ENCODE data around the gene MOV10L1. TPM values are rescaled to one million over a fixed set of nuclear protein-coding genes. Genes with fewer than 3 reads are reported as not detected.

Gene MOV10L1
- polyA plus RNA-seq, 3 donors: 0.18 to 0.35 TPM; not detected in 1

DNA sequence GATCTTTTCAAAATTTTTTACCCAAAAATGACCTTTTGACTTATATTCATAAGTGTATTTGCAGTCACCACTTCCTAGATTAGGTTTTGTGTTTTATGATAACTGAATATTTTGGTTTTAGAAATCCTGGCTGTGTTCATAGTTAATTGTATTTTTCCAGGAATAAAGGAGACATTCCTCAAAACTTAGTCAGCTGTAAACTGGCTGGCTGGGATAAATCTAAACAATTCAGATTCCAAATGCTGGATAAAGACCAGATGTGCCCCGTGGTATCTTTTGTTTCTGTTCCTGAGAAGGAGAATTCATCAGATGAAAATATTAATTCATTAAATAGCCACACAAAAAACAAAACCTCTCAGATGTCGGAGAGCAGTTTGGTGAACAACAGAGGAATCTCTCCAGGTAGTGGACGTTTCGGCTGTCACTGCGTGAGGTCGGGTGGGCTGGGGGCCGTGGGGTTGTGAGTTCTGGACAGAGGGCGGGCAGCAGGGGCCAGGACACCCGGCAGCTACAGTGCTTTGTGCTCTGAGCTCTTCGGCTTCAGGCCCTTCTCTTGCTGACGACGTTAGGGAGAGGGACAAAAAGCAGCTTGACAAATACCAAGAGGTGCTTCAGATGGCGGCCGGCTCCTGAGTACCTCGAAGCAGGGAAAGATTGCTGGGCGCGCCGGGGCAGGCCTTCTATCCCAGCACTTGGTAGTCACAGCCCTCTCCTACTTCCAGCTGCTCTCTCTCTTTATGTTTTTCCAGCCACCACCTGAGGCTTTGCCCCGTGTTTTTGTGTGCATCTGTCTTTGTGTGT is 24.6 kb downstream of the MOV10L1 start:
- Histone ChIP-seq H3K4me2 (replicated peaks; ENCODE audit: extremely low read depth, low read length, poor library complexity, severe bottlenecking) (no peak overlapping the region), H3K27ac (ENCODE audit: low read depth in 1 of 2, low read length in 2 of 2) (no peak overlapping the region), H3K9ac (ENCODE audit: insufficient read depth, low read length, poor library complexity, severe bottlenecking) (no peak overlapping the region), H4K20me1 (ENCODE audit: insufficient read depth, low read length) (no peaks in the 10 kb centered on the region), H3K79me2 (ENCODE audit: insufficient read depth, low read length) (no peaks in the 10 kb centered on the region), H3K36me3 (replicated peaks in 1 of 2; ENCODE audit: control insufficient read depth in 1 of 2, insufficient read depth in 2 of 2, low read length in 2 of 2) (no peaks in the 10 kb centered on the region), H3K4me1 (ENCODE audit: control insufficient read depth in 1 of 2, insufficient read depth in 2 of 2, low read length in 2 of 2) (peaks cover 11 to 25% of the 10 kb centered on the region in 2 donors), H3K27me3 (ENCODE audit: control insufficient read depth in 2 of 2, insufficient read depth in 2 of 2, low read length in 2 of 2) (no peaks in the 10 kb centered on the region), H3K4me3 (replicated peaks in 1 of 3; ENCODE audit: low read depth in 2 of 3, low read length in 3 of 3) (no peak overlapping the region), H3K9me3 (replicated peaks in 1 of 2; ENCODE audit: control insufficient read depth in 1 of 2, insufficient read depth in 1 of 2, low read length in 2 of 2) (no peaks in the 10 kb centered on the region), H2AFZ (ENCODE audit: insufficient read depth, low read depth, low read length, poor library complexity, severe bottlenecking) (no peak overlapping the region)
- H3K9me3 Mint-ChIP-seq: peaks cover 0 to under 1% (median 0%) of the 10 kb centered on the region in 7 donors
- H3K4me1 Mint-ChIP-seq: peaks cover 28% of the 10 kb centered on the region
- peaks cover 2 to 6% (median 6%) of the 10 kb centered on the region in 3 donors for H3K27me3 Mint-ChIP-seq (ENCODE audit: low read depth in 3 of 3)
- WGBS (ENCODE audit: insufficient coverage): 96% methylated on average over 10 of the region's 19 CpGs
- peak overlapping the region in 1 of 7 donors; percentile 54 for H3K27ac Mint-ChIP-seq
- H3K36me3 Mint-ChIP-seq: no peaks in the 10 kb centered on the region
- TF ChIP-seq, protein P1, sequence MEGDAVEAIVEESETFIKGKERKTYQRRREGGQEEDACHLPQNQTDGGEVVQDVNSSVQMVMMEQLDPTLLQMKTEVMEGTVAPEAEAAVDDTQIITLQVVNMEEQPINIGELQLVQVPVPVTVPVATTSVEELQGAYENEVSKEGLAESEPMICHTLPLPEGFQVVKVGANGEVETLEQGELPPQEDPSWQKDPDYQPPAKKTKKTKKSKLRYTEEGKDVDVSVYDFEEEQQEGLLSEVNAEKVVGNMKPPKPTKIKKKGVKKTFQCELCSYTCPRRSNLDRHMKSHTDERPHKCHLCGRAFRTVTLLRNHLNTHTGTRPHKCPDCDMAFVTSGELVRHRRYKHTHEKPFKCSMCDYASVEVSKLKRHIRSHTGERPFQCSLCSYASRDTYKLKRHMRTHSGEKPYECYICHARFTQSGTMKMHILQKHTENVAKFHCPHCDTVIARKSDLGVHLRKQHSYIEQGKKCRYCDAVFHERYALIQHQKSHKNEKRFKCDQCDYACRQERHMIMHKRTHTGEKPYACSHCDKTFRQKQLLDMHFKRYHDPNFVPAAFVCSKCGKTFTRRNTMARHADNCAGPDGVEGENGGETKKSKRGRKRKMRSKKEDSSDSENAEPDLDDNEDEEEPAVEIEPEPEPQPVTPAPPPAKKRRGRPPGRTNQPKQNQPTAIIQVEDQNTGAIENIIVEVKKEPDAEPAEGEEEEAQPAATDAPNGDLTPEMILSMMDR (IDR thresholded peaks at IDR 0.05): no peak
- no peak overlapping the region for H3K4me3 Mint-ChIP-seq
- no peak for DNase-seq
- intact Hi-C loops (cut with micrococcal nuclease): no loop called here

DNA sequence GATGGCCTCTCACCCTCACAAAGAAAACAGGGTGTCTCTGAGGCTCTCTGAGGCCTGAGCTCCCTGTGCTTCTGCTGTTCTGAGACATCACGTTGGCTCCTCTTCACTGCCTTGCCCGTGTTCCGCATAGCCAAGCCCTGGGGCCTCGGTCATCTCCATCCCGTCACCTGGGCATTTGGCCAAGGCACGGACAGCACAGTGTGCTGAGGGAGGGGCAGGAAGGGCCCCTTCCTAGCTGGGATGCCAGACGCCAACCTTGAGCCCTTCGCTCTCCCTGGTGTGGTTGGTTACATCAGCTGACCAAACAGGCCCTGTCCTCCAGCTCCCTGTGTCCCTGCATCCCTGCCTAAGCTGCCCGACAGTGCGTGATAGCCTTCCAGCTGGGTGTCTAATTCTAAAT is 25.9 kb downstream of the MOV10L1 start:
- Histone ChIP-seq H3K4me3 (replicated peaks in 1 of 3; ENCODE audit: low read depth in 2 of 3, low read length in 3 of 3) (no peak overlapping the region), H3K4me2 (replicated peaks; ENCODE audit: extremely low read depth, low read length, poor library complexity, severe bottlenecking) (no peak overlapping the region), H3K9ac (ENCODE audit: insufficient read depth, low read length, poor library complexity, severe bottlenecking) (no peak overlapping the region), H3K27me3 (ENCODE audit: control insufficient read depth in 2 of 2, insufficient read depth in 2 of 2, low read length in 2 of 2) (no peaks in the 10 kb centered on the region), H3K36me3 (replicated peaks in 1 of 2; ENCODE audit: control insufficient read depth in 1 of 2, insufficient read depth in 2 of 2, low read length in 2 of 2) (no peaks in the 10 kb centered on the region), H2AFZ (ENCODE audit: insufficient read depth, low read depth, low read length, poor library complexity, severe bottlenecking) (no peak overlapping the region), H3K27ac (ENCODE audit: low read depth in 1 of 2, low read length in 2 of 2) (no peak overlapping the region), H3K9me3 (replicated peaks in 1 of 2; ENCODE audit: control insufficient read depth in 1 of 2, insufficient read depth in 1 of 2, low read length in 2 of 2) (no peaks in the 10 kb centered on the region), H4K20me1 (ENCODE audit: insufficient read depth, low read length) (no peaks in the 10 kb centered on the region), H3K79me2 (ENCODE audit: insufficient read depth, low read length) (no peaks in the 10 kb centered on the region), H3K4me1 (ENCODE audit: control insufficient read depth in 1 of 2, insufficient read depth in 2 of 2, low read length in 2 of 2) (peaks cover 11 to 25% of the 10 kb centered on the region in 2 donors)
- no peaks in the 10 kb centered on the region for H3K9me3 Mint-ChIP-seq
- no peak overlapping the region for H3K27ac Mint-ChIP-seq
- TF ChIP-seq, protein P1 (IDR thresholded peaks at IDR 0.05): no peak
- 94% methylated on average over 7 of the region's 10 CpGs for WGBS (ENCODE audit: insufficient coverage)
- no peak overlapping the region for H3K4me3 Mint-ChIP-seq
- no peaks in the 10 kb centered on the region for H3K36me3 Mint-ChIP-seq
- DNase-seq: no peak
- H3K27me3 Mint-ChIP-seq (ENCODE audit: low read depth in 3 of 3): peaks cover 2 to 6% (median 6%) of the 10 kb centered on the region in 3 donors
- peaks cover 28% of the 10 kb centered on the region for H3K4me1 Mint-ChIP-seq
- intact Hi-C loops (cut with micrococcal nuclease): no loop called here

All from CD14-positive monocyte (primary cell).